GM21528 (cell line): ENCODE results near the gene BORCS8.
"Not testable (repeated sequence)": the region's sequence is repeated elsewhere in the genome, so short reads cannot be mapped to it uniquely, and the experiment has no call there.

Source experiments
- ATAC-seq: cut with Tn5 transposase; IDR thresholded peaks from one replicate; pipeline ENCODE4 v1.9.1; 2021; ENCODE audit warnings: mild to moderate bottlenecking, moderate library complexity; ENCODE audit not compliant: unreplicated experiment, low FRiP score

The BORCS8 gene

DNA sequence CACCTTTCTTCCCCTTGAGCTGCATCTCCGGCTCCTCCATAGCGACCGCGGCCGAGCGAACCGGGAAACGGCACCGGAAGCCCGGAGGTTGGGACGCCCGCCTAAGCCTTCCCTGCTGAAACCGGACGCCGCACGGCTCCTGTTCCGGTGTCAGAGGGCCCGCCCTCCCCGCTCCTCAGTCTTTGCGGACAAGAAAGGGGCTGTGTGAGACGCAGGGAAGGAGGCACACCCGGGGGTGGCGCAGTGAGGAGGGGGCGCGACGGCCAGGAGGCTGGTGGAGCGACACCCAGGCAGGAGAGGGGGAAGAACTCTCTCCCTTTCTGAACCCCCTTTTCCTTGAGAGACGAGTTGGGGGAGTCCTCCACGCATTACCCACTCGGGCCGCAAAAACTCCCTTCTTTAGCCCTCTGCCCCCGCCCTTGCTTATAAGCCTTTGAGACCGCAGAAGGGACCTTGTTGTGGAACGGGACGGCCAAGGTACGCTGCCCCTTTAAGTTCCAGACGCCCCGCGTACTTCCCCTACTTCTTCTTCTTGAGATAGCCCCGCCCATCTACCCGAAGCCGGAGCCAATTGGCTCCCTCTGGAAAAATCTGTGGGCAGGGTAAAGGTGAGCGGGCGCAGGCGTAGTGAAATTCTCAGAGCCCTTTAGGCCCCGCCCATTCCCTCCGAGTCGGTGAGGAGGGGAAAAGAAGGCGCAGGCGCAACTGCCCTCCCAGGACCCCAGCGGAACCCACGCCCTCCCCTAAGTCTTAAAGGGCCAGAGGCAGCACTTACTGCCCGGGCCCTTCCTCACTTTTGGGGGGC, at the start of gene BORCS8, which contains the start of gene RFXANK:
TSS of gene BORCS8 (minus strand) at position 75 of the 805 bp plus-strand sequence. CDS start at position 40, 35 bp downstream.
TSS of gene RFXANK (plus strand) at position 181 of the 805 bp plus-strand sequence. CDS start 1,689 bp downstream, outside the sequence.
- peak; percentile 80 for ATAC-seq

DNA sequence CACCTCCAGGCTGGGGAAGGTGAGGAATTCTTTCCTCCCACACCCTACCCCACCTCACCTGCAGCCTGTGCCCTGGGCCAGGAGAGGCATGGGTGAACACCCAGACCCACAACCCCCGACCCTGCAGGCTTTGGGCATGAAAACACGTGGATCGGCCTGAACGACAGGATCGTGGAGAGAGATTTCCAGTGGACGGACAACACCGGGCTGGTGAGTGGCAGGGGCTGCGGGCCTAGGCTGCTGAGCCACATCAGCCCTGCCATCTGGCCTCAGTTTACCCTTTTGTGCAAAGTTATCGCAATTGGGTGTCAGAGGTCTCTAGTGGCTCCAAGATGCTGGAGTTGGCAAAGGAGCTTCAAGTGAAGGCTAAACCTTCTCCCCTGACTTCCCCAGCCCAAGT, 48.5 kb upstream of the BORCS8 start:
- ATAC-seq: no peak

- no peak for ATAC-seq
Observed at GRCh38 chr19:19239675-19240074, 47.7 kb upstream of the BORCS8 start.

DNA sequence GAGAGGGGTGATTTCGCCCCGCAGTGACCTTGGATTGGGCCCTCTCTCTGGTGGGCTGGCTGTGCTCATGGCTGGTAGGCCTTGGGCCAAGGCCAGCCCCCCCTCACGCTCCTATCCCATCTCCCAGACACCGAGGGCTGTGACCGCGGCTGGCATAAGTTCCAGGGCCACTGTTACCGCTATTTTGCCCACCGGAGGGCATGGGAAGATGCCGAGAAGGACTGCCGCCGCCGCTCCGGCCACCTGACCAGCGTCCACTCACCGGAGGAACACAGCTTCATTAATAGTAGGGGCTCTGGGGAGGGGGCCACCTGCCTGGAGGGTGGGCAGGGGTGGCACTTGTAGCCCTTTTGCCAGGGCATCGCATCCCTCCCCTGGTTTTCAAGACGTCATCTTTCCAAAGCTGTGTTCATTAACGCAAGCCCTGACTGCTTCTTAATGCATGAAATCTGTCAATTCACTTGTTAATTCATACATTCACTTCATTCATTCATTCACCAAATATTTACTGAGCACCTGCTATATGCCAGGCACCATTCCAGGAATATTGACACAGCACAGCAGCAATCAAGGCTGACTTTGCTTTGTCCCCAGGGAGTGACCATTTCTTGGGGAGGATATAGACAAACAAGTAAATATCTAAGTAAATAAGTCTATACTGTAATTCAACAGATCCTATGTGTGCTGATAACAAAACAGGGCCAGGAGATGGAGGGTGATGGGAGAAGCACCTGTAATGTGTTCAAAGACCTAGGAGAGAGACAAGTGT, 46.4 kb upstream of the BORCS8 start:
- ATAC-seq: no peak

GRCh38 chr19:19236173-19236572, 44.2 kb upstream of the BORCS8 start:
- no peak for ATAC-seq

DNA sequence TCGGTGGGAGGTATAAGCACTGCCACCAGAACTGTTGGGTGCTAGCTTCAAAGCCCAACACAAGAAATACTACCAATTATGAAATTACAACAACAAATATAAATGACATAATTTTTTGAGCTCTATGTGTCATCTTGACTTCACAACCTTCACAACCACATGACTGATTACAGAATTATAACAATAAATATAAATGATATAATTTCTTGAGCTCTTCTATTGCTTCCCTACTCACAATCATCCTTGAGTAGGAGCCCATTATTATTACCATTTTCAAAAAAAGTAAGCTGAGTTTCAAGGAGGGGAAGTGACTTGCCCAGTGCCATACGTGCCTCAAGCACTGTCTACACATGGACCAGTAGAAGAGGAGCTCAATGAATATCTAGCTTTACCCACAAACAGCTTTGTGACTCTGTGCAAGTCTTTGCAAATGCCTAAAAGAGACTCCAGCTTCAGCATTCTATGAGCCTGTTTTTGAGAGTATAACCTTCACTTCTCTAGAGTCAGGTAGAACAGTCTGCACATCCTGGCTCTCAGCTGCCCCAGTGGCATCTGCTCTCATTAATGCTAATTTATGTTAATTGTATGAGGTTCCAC, 42.4 kb upstream of the BORCS8 start:
- ATAC-seq: no peak

DNA sequence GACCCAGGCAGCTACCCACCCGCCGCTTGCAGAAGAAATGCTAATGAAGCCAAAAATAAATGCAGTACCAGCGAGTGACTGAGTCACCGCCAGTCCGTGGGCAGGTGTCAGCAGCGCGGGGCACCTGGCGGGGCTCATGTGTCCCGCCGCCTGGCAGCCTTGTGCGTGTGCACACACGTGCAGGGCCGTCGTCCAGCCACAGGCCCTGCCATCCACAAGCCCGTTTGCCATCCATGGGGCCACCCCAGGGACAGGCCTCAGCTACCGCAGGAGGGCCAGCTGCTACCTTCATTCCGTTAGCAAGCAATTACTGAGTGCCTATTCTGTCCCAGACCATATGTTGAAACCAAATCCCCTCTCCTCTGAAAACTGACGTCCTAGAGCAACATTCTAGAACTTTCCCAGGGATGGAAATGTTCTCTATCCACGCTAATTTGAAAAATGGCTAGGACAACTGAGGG, 40.3 kb upstream of the BORCS8 start:
- ATAC-seq: no peak

DNA sequence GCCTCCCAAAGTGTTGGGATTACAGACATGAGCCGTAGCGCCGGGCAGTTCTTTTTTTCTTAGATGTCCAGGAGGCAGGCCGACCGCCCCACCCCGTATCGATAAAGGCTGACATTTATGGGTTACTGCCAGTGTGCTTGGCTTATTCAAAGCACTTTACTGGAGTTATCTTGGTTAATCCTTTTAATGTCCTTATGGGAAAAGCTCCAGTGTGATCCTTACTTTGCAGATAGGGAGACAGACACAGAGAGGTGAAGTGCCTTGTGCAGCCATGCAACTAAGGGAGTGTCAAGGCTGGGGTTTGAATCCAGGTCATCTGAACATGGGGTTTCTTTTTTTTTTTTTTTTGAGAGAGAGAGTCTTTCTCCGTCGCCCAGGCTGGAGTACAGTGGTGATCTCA, 39.0 kb upstream of the BORCS8 start:
- ATAC-seq: no peak

DNA sequence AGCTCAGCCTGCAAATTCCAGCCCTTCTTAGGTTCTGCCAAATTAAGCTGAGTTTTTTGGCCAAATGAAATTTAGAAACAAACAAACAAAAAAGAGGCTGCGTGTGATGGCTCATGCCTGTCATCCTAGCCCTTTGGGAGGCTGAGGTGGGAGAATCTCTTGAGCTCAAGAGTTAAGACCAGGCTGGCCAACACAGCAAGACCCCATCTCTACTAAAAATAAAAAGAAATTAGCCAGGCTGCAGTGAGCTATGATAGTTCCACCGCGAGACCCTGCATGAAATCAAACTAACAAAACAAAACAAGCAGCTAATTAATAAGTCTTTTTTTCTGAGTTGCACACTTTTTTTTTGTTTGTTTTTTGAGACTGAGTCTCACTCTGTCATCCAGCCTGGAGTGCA, 37.7 kb upstream of the BORCS8 start:
- ATAC-seq: no peak

- no peak for ATAC-seq
Observed at GRCh38 chr19:19227217-19227616, 35.3 kb upstream of the BORCS8 start.

DNA sequence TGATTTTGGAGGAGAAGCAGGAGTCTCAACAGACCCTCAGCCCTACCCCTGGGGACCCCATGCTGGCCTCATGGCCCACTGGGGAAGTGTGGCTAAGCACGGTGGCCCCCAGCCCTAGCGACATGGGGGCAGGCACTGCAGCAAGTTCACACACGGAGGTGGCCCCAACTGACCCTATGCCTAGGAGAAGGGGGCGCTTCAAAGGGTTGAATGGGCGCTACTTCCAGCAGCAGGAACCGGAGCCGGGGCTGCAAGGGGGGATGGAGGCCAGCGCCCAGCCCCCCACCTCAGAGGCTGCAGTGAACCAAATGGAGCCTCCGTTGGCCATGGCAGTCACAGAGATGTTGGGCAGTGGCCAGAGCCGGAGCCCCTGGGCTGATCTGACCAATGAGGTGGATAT, 34.7 kb upstream of the BORCS8 start:
- no peak for ATAC-seq

DNA sequence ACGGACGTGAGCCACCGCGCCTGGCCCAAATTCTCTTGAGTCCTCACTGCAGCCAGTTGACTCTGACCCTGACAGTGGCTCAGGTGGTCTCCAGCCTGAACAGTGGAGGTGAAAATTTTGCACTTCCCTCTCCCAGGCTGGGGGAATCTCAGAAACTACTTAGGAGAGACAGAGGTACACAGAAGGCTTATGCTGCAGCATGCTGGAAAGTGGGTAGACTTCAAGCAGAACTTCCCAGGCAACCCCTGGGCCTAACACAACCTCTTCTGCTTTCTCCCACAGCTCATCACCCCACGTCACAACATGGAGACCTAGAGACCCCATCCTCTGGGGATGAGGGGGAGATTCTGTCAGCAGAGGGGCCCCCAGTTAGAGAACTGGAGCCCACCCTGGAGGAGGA, 34.3 kb upstream of the BORCS8 start:
- ATAC-seq: no peak

- no peak for ATAC-seq
Observed at GRCh38 chr19:19224852-19225494, 33.0 kb upstream of the BORCS8 start.

- ATAC-seq: no peak
Observed at GRCh38 chr19:19224150-19224851, 32.3 kb upstream of the BORCS8 start.

- no peak for ATAC-seq
Observed at GRCh38 chr19:19223636-19224035, 31.7 kb upstream of the BORCS8 start.

GRCh38 chr19:19223060-19223459, 31.1 kb upstream of the BORCS8 start:
- ATAC-seq: no peak

GRCh38 chr19:19221000-19221399, 29.0 kb upstream of the BORCS8 start:
- not testable (repeated sequence) for ATAC-seq

DNA sequence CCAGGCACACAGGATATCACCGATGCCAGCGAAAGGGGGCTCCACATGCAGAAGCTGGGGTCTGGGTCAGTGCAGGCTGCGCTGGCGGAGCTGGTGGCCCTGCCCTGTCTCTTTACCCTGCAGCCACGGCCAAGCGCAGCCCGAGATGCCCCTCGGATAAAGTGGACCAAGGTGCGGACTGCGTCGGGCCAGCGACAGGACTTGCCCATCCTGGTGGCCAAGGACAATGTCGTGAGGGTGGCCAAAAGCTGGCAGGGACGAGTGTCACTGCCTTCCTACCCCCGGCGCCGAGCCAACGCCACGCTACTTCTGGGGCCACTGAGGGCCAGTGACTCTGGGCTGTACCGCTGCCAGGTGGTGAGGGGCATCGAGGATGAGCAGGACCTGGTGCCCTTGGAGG, 27.0 kb upstream of the BORCS8 start:
- ATAC-seq: no peak

- no peak for ATAC-seq
Observed at GRCh38 chr19:19217099-19217498, 25.1 kb upstream of the BORCS8 start.

DNA sequence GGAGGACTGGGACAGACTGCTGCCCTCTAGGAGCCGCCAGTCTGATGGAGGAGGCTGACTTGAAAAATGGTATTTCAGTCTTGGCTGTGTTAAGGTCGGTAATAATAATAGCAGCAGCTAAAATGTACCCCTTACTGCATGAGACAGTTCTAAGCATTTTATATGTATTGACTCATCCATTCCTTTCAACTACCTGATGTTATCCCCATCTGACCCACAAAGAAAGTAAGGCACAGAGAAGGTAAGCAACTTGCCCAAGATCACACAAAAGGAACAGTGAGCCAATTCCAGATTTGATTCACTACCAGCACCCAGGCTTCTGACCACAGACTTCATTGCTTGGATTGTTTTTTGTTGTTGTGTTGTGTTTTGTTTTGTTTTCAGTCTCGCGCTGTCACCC, 23.8 kb upstream of the BORCS8 start:
- no peak for ATAC-seq
